Activated T-helper 17 cell treated with anti-CD3 and anti-CD28 coated beads, Interleukin-2, amount 50 U/mL, for 72 hours (primary cell): Measurements from ENCODE around the gene DDI2. TPM values are rescaled to one million over a fixed set of nuclear protein-coding genes. Genes with fewer than 3 reads are reported as not detected.
"Not testable (repeated sequence)": the region's sequence is repeated elsewhere in the genome, so short reads cannot be mapped to it uniquely, and the experiment has no call there.

Experiments used
- ATAC-seq: fragments of 150-1000 bp; cut with Tn5 transposase; replicated peaks from 2 replicates; pipeline ENCODE4 v1.10.0; 2021; ENCODE audit warnings: mild to moderate bottlenecking, moderate library complexity
- H3K27ac Mint-ChIP-seq: one replicate; pipeline ENCODE4 v1.8.0; 2022; ENCODE audit warnings: mixed read lengths
- H3K27me3 Mint-ChIP-seq: one replicate; pipeline ENCODE4 v1.8.0; 2022; ENCODE audit warnings: mixed read lengths
- H3K36me3 Mint-ChIP-seq: one replicate; pipeline ENCODE4 v1.8.0; 2022; ENCODE audit warnings: low read depth, mild to moderate bottlenecking, mixed read lengths
- H3K4me1 Mint-ChIP-seq: one replicate; pipeline ENCODE4 v1.8.0; 2022; ENCODE audit warnings: mixed read lengths
- H3K4me3 Mint-ChIP-seq: one replicate; pipeline ENCODE4 v1.8.0; 2022; ENCODE audit warnings: mild to moderate bottlenecking, mixed read lengths
- H3K9me3 Mint-ChIP-seq: one replicate; pipeline ENCODE4 v1.8.0; 2022; ENCODE audit warnings: mixed read lengths
- total RNA-seq, 2 donors: library from RNA; stranded (reverse); gene quantifications; one replicate each; pipeline ENCODE4 v1.2.3, GENCODE V29; 2022

Gene DDI2
- total RNA-seq, 2 donors from 2014 or later: 28.3 to 39.3 TPM

GRCh38 chr1:15595809-15596617 lies 21.2 kb upstream of the DDI2 start:
- no peak overlapping the region for H3K4me3 Mint-ChIP-seq
- no peak for ATAC-seq
- no peaks in the 10 kb centered on the region for H3K36me3 Mint-ChIP-seq
- H3K9me3 Mint-ChIP-seq: no peaks in the 10 kb centered on the region
- H3K27ac Mint-ChIP-seq: no peak overlapping the region
- H3K4me1 Mint-ChIP-seq: no peaks in the 10 kb centered on the region
- no peaks in the 10 kb centered on the region for H3K27me3 Mint-ChIP-seq

- Mint-ChIP-seq H3K4me1 (no peaks in the 10 kb centered on the region), H3K36me3 (no peaks in the 10 kb centered on the region), H3K4me3 (no peak overlapping the region), H3K27ac (no peak overlapping the region), H3K27me3 (no peaks in the 10 kb centered on the region), H3K9me3 (no peaks in the 10 kb centered on the region)
- no peak for ATAC-seq
Observed at GRCh38 chr1:15598436-15598835, 18.8 kb upstream of the DDI2 start.

GRCh38 chr1:15603050-15603965 lies 13.9 kb upstream of the DDI2 start:
- H3K27ac Mint-ChIP-seq: peak overlapping the region; percentile 82

GRCh38 chr1:15603966-15604282 lies 13.3 kb upstream of the DDI2 start:
- H3K27ac Mint-ChIP-seq: peak overlapping the region; percentile 82
- ATAC-seq, H3K27me3 Mint-ChIP-seq, H3K36me3 Mint-ChIP-seq, H3K9me3 Mint-ChIP-seq, H3K4me1 Mint-ChIP-seq: not testable (repeated sequence)
- H3K4me3 Mint-ChIP-seq: peak overlapping the region; percentile 86

More at GRCh38 chr1:15603050-15603965, 13.9 kb upstream of the DDI2 start:
- H3K36me3 Mint-ChIP-seq: no peaks in the 10 kb centered on the region
- no peaks in the 10 kb centered on the region for H3K27me3 Mint-ChIP-seq
- ATAC-seq: peak; percentile 100
- no peaks in the 10 kb centered on the region for H3K9me3 Mint-ChIP-seq
- H3K4me3 Mint-ChIP-seq: peak overlapping the region; percentile 86
- peaks cover 5% of the 10 kb centered on the region for H3K4me1 Mint-ChIP-seq

- peak overlapping the region; percentile 86 for H3K4me3 Mint-ChIP-seq
- H3K9me3 Mint-ChIP-seq, H3K36me3 Mint-ChIP-seq, H3K27ac Mint-ChIP-seq, ATAC-seq, H3K4me1 Mint-ChIP-seq, H3K27me3 Mint-ChIP-seq: not testable (repeated sequence)
Observed at GRCh38 chr1:15604400-15604799, 12.9 kb upstream of the DDI2 start.

- peaks cover 5% of the 10 kb centered on the region for H3K4me1 Mint-ChIP-seq
- H3K4me3 Mint-ChIP-seq: no peak overlapping the region
- no peaks in the 10 kb centered on the region for H3K9me3 Mint-ChIP-seq
- no peaks in the 10 kb centered on the region for H3K27me3 Mint-ChIP-seq
- H3K27ac Mint-ChIP-seq: no peak overlapping the region
- no peak for ATAC-seq
- no peaks in the 10 kb centered on the region for H3K36me3 Mint-ChIP-seq
Observed at GRCh38 chr1:15605398-15606383, 11.6 kb upstream of the DDI2 start.

- H3K4me3 Mint-ChIP-seq: no peak overlapping the region
- H3K36me3 Mint-ChIP-seq: no peaks in the 10 kb centered on the region
- no peak for ATAC-seq
- no peaks in the 10 kb centered on the region for H3K27me3 Mint-ChIP-seq
- no peaks in the 10 kb centered on the region for H3K9me3 Mint-ChIP-seq
- no peak overlapping the region for H3K27ac Mint-ChIP-seq
- H3K4me1 Mint-ChIP-seq: no peaks in the 10 kb centered on the region
Observed at GRCh38 chr1:15609631-15610030, 7.6 kb upstream of the DDI2 start.

GRCh38 chr1:15610167-15610566 lies 7.1 kb upstream of the DDI2 start:
- Mint-ChIP-seq H3K4me3 (no peak overlapping the region), H3K9me3 (no peaks in the 10 kb centered on the region), H3K36me3 (no peaks in the 10 kb centered on the region), H3K27me3 (no peaks in the 10 kb centered on the region), H3K27ac (no peak overlapping the region), H3K4me1 (no peaks in the 10 kb centered on the region)
- ATAC-seq: no peak

- peak overlapping the region; percentile 85 for H3K4me3 Mint-ChIP-seq
- H3K27me3 Mint-ChIP-seq: no peaks in the 10 kb centered on the region
- no peaks in the 10 kb centered on the region for H3K9me3 Mint-ChIP-seq
- peak; percentile 55 for ATAC-seq
- peaks cover 20% of the 10 kb centered on the region for H3K36me3 Mint-ChIP-seq
- H3K4me1 Mint-ChIP-seq: peaks cover 19% of the 10 kb centered on the region
- peak overlapping the region; percentile 90 for H3K27ac Mint-ChIP-seq
Observed at GRCh38 chr1:15616373-15617172, 685 bp upstream of the DDI2 start.

GRCh38 chr1:15618077-15618654 lies 908 bp downstream of the DDI2 start:
- no peaks in the 10 kb centered on the region for H3K9me3 Mint-ChIP-seq
- H3K27me3 Mint-ChIP-seq: no peaks in the 10 kb centered on the region
- H3K36me3 Mint-ChIP-seq: peaks cover 33% of the 10 kb centered on the region
- H3K27ac Mint-ChIP-seq: peak overlapping the region; percentile 90
- peak; percentile 4 for ATAC-seq
- peak overlapping the region; percentile 85 for H3K4me3 Mint-ChIP-seq
- peaks cover 28% of the 10 kb centered on the region for H3K4me1 Mint-ChIP-seq

- no peaks in the 10 kb centered on the region for H3K27me3 Mint-ChIP-seq
- peaks cover 33% of the 10 kb centered on the region for H3K36me3 Mint-ChIP-seq
- peak overlapping the region; percentile 90 for H3K27ac Mint-ChIP-seq
- H3K4me1 Mint-ChIP-seq: peaks cover 28% of the 10 kb centered on the region
- no peak for ATAC-seq
- H3K9me3 Mint-ChIP-seq: no peaks in the 10 kb centered on the region
- H3K4me3 Mint-ChIP-seq: peak overlapping the region; percentile 85
Observed at GRCh38 chr1:15618655-15619525, 1.6 kb downstream of the DDI2 start.

GRCh38 chr1:15620155-15620545 lies 2.9 kb downstream of the DDI2 start:
- H3K27me3 Mint-ChIP-seq: no peaks in the 10 kb centered on the region
- peak overlapping the region; percentile 78 for H3K27ac Mint-ChIP-seq
- peaks cover 36% of the 10 kb centered on the region for H3K36me3 Mint-ChIP-seq

More at GRCh38 chr1:15620155-15620545, 2.9 kb downstream of the DDI2 start:
- peaks cover 33% of the 10 kb centered on the region for H3K4me1 Mint-ChIP-seq
- no peaks in the 10 kb centered on the region for H3K9me3 Mint-ChIP-seq
- ATAC-seq: no peak
- H3K4me3 Mint-ChIP-seq: peak overlapping the region; percentile 85
